Liver (tissue), 9 donors: Measurements from ENCODE around the gene NELL1. TPM values are rescaled to one million over a fixed set of nuclear protein-coding genes. Genes with fewer than 3 reads are reported as not detected.

ENCODE experiments used
- DNase-seq: peaks from one replicate; pipeline ENCODE4 v3.0.0-alpha.2; 2017; ENCODE audit warnings: low spot score
- H3K27ac ChIP-seq, 2 donors: one replicate each; pipeline ENCODE4 v1.7.0; 2013; ENCODE audit warnings: inconsistent platforms in 2 of 2, low read length in 2 of 2, control low read depth in 1 of 2, low read depth in 1 of 2, mild to moderate bottlenecking in 1 of 2
- H3K27me3 ChIP-seq, 4 donors: one replicate each; pipeline versions ENCODE4 v1.6.1 to v1.7.0; 2013; ENCODE audit warnings: low read length in 3 of 4, inconsistent platforms in 1 of 4, mild to moderate bottlenecking in 1 of 4, moderate library complexity in 1 of 4; ENCODE audit not compliant: control insufficient read depth in 4 of 4, insufficient read depth in 4 of 4
- H3K36me3 ChIP-seq, 4 donors: one replicate each; pipeline versions ENCODE4 v1.6.1 to v1.7.0; 2013; ENCODE audit warnings: low read length in 3 of 4, mild to moderate bottlenecking in 3 of 4, low read depth in 1 of 4, moderate library complexity in 1 of 4; ENCODE audit not compliant: control insufficient read depth in 4 of 4, insufficient read depth in 3 of 4
- H3K4me1 ChIP-seq, 4 donors: one replicate each; pipeline versions ENCODE4 v1.6.1 to v1.7.0; 2013; ENCODE audit warnings: low read length in 3 of 4, mild to moderate bottlenecking in 3 of 4, moderate library complexity in 1 of 4; ENCODE audit not compliant: control insufficient read depth in 4 of 4, insufficient read depth in 4 of 4
- H3K4me3 ChIP-seq, 3 donors: one replicate each; pipeline versions ENCODE4 v1.6.1 to v1.7.0; 2013; ENCODE audit warnings: low read length in 3 of 3, control low read depth in 1 of 3, low read depth in 1 of 3, mild to moderate bottlenecking in 1 of 3
- H3K9ac ChIP-seq, 2 donors: one replicate each; pipeline ENCODE4 v1.7.0; 2013; ENCODE audit warnings: low read length in 2 of 2, mild to moderate bottlenecking in 2 of 2, moderate library complexity in 2 of 2, control low read depth in 1 of 2, low read depth in 1 of 2
- H3K9me3 ChIP-seq, 4 donors: one replicate each; pipeline versions ENCODE4 v1.6.1 to v1.7.0; 2013; ENCODE audit warnings: low read length in 3 of 4; ENCODE audit not compliant: control insufficient read depth in 4 of 4
- ATF3 ChIP-seq: IDR thresholded peaks from 2 replicates; pipeline ENCODE4 v1.6.1; 2016; ENCODE audit warnings: antibody characterized with exemption
- CTCF ChIP-seq: fragments of 150-350 bp; IDR thresholded peaks from 2 replicates; pipeline ENCODE4 v1.5.1; 2017; ENCODE audit warnings: improper control_type of control experiment, low read depth, low read length; ENCODE audit not compliant: missing input control
- EGR1 ChIP-seq, 2 donors: IDR thresholded peaks; 2 replicates each; pipeline ENCODE4 v1.6.1; 2016 to 2018; ENCODE audit warnings: antibody characterized with exemption in 2 of 2, low read depth in 2 of 2
- FOXA1 ChIP-seq: IDR thresholded peaks from 2 replicates; pipeline ENCODE4 v1.6.1; 2016; ENCODE audit warnings: antibody characterized with exemption
- FOXA2 ChIP-seq: IDR thresholded peaks from 2 replicates; pipeline ENCODE4 v1.6.1; 2016; ENCODE audit warnings: antibody characterized with exemption
- GABPA ChIP-seq, 2 donors: IDR thresholded peaks in 1 of 2; conservative IDR thresholded peaks in 1 of 2; 2 replicates each; pipeline ENCODE4 v1.6.1; 2016; ENCODE audit warnings: antibody characterized with exemption in 2 of 2, mild to moderate bottlenecking in 1 of 2, moderate library complexity in 1 of 2
- HNF4A ChIP-seq, 2 donors: conservative IDR thresholded peaks; 2 replicates each; pipeline ENCODE4 v1.6.1; 2016; ENCODE audit warnings: antibody characterized with exemption in 2 of 2, mild to moderate bottlenecking in 2 of 2
- HNF4G ChIP-seq: IDR thresholded peaks from 2 replicates; pipeline ENCODE4 v1.6.1; 2016; ENCODE audit warnings: antibody characterized with exemption
- JUND ChIP-seq, 2 donors: IDR thresholded peaks; 2 replicates each; pipeline ENCODE4 v1.6.1; 2016; ENCODE audit warnings: antibody characterized with exemption in 2 of 2
- NR2F2 ChIP-seq: IDR thresholded peaks from 2 replicates; pipeline ENCODE4 v1.6.1; 2016; ENCODE audit warnings: antibody characterized with exemption
- RAD21 ChIP-seq, 2 donors: IDR thresholded peaks; 2 replicates each; pipeline ENCODE4 v1.6.1; 2016; ENCODE audit warnings: antibody characterized with exemption in 2 of 2, mild to moderate bottlenecking in 2 of 2
- REST ChIP-seq: IDR thresholded peaks from 2 replicates; pipeline ENCODE4 v1.6.1; 2016; ENCODE audit warnings: antibody characterized with exemption, mild to moderate bottlenecking
- RXRA ChIP-seq, 2 donors: IDR thresholded peaks; 2 replicates each; pipeline ENCODE4 v1.6.1; 2017 to 2018; ENCODE audit warnings: antibody characterized with exemption in 2 of 2, mild to moderate bottlenecking in 1 of 2
- SP1 ChIP-seq: IDR thresholded peaks from 2 replicates; pipeline ENCODE4 v1.6.1; 2018; ENCODE audit warnings: antibody characterized with exemption, mild to moderate bottlenecking
- TAF1 ChIP-seq: conservative IDR thresholded peaks from 2 replicates; pipeline ENCODE4 v1.6.1; 2016; ENCODE audit warnings: antibody characterized with exemption, mild to moderate bottlenecking
- YY1 ChIP-seq: IDR thresholded peaks from 2 replicates; pipeline ENCODE4 v1.6.1; 2016; ENCODE audit warnings: antibody characterized with exemption, mild to moderate bottlenecking
- WGBS: extraction: QIAGEN DNeasy Blood & Tissue Kit; methylation state at CpG from one replicate; pipeline ENCODE4 v1.1.7; 2013; 5-methylcytosine and 5-hydroxymethylcytosine counted together
- polyA plus RNA-seq, 2 donors: library from polyadenylated mRNA; stranded (reverse) in 1 of 2; unstranded in 1 of 2; fragments of 200-250 nt in 1 of 2; fragments of >200 nt in 1 of 2; fragmentation: Nextera tagmentation in 1 of 2; extraction: Ambion mirVana in 1 of 2; gene quantifications; one replicate each; pipeline versions ENCODE4 v1.2.1 to v1.2.3, GENCODE V29; 2013 to 2015
- total RNA-seq, 2 donors: library from RNA; depleted of rRNA; stranded (reverse); fragments of >200 nt; gene quantifications; one replicate each; pipeline ENCODE4 v1.2.3, GENCODE V29; 2014
- TF ChIP-seq, protein P1 (sequence below): IDR thresholded peaks from 2 replicates; pipeline ENCODE4 v1.6.1; 2016; ENCODE audit warnings: antibody characterized with exemption
- TF ChIP-seq, protein P2 (sequence below): IDR thresholded peaks from 2 replicates; pipeline ENCODE4 v1.6.1; 2016; ENCODE audit warnings: antibody characterized with exemption
- donor health status: healthy.
- donor health status: healthy.
- donor health status: healthy.
- donor health status: healthy.
- donor health status: healthy.

NELL1 gene
- total and polyA plus RNA-seq, 4 donors = not detected

DNA sequence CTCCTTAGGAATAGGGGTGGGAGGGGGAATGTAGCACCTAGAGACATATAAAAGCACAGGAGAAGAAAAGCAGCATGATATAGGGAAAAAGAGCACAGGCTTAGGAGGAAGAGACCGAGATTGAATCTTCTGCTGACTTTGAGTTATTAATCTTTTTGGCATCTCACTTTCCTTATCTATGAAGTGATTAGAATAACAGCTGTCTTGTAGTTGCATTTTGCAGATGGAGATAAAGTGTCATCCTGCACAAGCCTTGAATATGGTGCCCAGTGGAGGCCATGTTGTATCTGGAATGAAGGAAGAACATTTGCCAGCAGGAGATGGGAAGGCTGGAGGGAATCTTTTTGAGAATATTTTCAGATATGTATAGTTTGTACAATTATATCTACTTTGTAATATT is 594.7 kb downstream of the NELL1 start:
- TF ChIP-seq RAD21 (IDR thresholded peaks at IDR 0.05) (no peak), ATF3 (no peak), EGR1 (IDR thresholded peaks at IDR 0.05; ENCODE audit: low read depth in 2 of 2) (no peak), REST (no peak), TAF1 (no peak), GABPA (IDR thresholded peaks at IDR 0.05 in 1 of 2, conservative IDR thresholded peaks at IDR 0.05 in 1 of 2) (no peak), FOXA1 (no peak), NR2F2 (no peak), SP1 (no peak), JUND (IDR thresholded peaks at IDR 0.05) (no peak), FOXA2 (no peak), YY1 (no peak), HNF4A (conservative IDR thresholded peaks at IDR 0.05) (no peak), CTCF (no peak), RXRA (IDR thresholded peaks at IDR 0.05) (no peak), HNF4G (no peak)
- TF ChIP-seq, protein P1, sequence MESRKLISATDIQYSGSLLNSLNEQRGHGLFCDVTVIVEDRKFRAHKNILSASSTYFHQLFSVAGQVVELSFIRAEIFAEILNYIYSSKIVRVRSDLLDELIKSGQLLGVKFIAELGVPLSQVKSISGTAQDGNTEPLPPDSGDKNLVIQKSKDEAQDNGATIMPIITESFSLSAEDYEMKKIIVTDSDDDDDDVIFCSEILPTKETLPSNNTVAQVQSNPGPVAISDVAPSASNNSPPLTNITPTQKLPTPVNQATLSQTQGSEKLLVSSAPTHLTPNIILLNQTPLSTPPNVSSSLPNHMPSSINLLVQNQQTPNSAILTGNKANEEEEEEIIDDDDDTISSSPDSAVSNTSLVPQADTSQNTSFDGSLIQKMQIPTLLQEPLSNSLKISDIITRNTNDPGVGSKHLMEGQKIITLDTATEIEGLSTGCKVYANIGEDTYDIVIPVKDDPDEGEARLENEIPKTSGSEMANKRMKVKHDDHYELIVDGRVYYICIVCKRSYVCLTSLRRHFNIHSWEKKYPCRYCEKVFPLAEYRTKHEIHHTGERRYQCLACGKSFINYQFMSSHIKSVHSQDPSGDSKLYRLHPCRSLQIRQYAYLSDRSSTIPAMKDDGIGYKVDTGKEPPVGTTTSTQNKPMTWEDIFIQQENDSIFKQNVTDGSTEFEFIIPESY = no peak
- TF ChIP-seq, protein P2, sequence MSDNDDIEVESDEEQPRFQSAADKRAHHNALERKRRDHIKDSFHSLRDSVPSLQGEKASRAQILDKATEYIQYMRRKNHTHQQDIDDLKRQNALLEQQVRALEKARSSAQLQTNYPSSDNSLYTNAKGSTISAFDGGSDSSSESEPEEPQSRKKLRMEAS = no peak
- peaks cover 0 to 3% (median 1%) of the 10 kb centered on the region in 4 donors for H3K27me3 ChIP-seq
- H3K4me1 ChIP-seq = no peaks in the 10 kb centered on the region
- WGBS = 60% methylated on average over 1 of the region's 1 CpG
- H3K9ac ChIP-seq = no peak overlapping the region
- DNase-seq = no peak
- H3K4me3 ChIP-seq = no peak overlapping the region
- no peak overlapping the region for H3K27ac ChIP-seq
- no peaks in the 10 kb centered on the region for H3K9me3 ChIP-seq
- H3K36me3 ChIP-seq = no peaks in the 10 kb centered on the region
